Mucosa of stomach (tissue), 1 donor: ENCODE measurements around the gene ZNF446.
"Not testable (repeated sequence)": the region's sequence is repeated elsewhere in the genome, so short reads cannot be mapped to it uniquely, and the experiment has no call there.

Source experiments
- H3K27me3 ChIP-seq: one replicate; pipeline ENCODE4 v1.7.0; 2013; ENCODE audit warnings: mild to moderate bottlenecking, low read length; ENCODE audit not compliant: control insufficient read depth, insufficient read depth
- H3K36me3 ChIP-seq: one replicate; pipeline ENCODE4 v1.7.0; 2013; ENCODE audit warnings: low read length; ENCODE audit not compliant: control insufficient read depth, insufficient read depth
- H3K4me1 ChIP-seq: one replicate; pipeline ENCODE4 v1.7.0; 2013; ENCODE audit warnings: mild to moderate bottlenecking, low read length; ENCODE audit not compliant: control insufficient read depth, insufficient read depth
- H3K4me3 ChIP-seq: one replicate; pipeline ENCODE4 v1.7.0; 2013; ENCODE audit warnings: low read length
- H3K9ac ChIP-seq: one replicate; pipeline ENCODE4 v1.7.0; 2013; ENCODE audit warnings: mild to moderate bottlenecking, low read length, moderate library complexity
- H3K9me3 ChIP-seq: one replicate; pipeline ENCODE4 v1.7.0; 2013; ENCODE audit warnings: mild to moderate bottlenecking, low read length, moderate library complexity; ENCODE audit not compliant: control insufficient read depth
- donor health status: Pancreatic carcinoma.

Gene ZNF446

DNA sequence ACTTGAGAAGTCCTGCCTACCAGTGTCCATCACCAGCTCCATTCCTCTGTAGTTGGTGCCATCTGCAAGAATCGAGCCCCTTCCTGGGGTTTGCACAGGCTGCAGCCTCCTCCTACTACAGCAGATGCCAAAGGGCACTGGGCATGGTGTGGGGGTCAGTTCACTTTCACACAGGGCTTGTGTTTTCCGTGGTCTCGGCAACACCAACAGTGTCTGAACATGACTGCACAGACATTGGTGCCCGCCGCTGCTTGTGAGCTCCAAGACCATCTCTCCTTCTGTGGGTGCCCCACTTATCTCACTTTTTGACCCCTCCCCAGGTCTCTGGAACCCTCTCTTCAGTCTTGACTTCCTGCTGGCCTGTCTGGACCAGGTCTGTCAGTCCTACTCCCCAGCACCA, 15.2 kb downstream of the ZNF446 start:
- no peaks in the 10 kb centered on the region for H3K4me1 ChIP-seq
- no peaks in the 10 kb centered on the region for H3K36me3 ChIP-seq
- no peak overlapping the region for H3K4me3 ChIP-seq
- H3K9ac ChIP-seq = no peak overlapping the region
- H3K27me3 ChIP-seq = no peaks in the 10 kb centered on the region
- H3K9me3 ChIP-seq = no peaks in the 10 kb centered on the region

DNA sequence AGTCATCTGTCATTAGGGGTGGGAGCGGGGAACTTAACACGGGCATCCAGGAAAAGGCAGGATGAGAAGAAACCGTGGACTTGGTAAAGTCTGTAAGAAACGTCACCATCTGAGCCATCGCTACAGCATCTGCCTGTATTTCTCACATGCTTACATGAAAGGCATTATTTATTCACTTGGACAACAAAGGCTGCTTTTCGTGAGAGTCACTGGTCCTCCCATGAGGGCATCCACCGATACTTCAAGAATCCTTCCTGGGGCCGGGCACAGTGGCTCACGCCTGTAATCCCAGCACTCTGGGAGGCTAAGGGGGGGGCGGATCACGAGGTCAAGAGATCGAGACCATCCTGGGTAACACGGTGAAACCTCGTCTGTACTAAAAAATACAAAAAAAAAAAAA, 16.1 kb downstream of the ZNF446 start:
- Histone ChIP-seq H3K4me3 (no peak overlapping the region), H3K9ac (no peak overlapping the region), H3K27me3 (no peaks in the 10 kb centered on the region), H3K4me1 (no peaks in the 10 kb centered on the region), H3K9me3 (no peaks in the 10 kb centered on the region), H3K36me3 (no peaks in the 10 kb centered on the region)

DNA sequence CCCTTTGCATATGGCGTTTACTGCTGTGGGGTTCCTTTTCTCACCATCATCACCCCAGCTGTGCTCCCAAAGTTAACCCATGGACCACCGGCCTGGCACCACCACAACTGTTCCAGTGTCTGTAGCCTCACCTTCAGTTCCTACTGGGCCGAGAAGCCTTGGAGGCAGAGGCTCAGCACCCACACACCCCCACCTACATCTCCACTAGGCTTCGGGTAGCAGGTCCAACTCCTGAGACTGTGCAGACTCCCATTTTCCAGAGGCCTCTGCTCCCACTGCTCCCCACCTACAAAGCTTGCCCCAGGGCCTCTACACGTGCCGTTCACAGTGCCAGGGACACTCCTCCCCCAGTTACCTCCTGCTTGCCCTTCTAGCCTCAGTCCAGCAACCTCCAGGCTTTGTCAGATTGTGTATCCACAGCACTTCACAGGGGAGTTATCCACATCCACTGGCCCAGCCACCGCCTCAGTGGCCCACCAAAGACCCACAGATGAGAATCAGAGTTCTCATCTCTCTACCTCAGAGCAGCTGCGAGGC, 21.6 kb downstream of the ZNF446 start:
- H3K4me3 ChIP-seq = no peak overlapping the region
- H3K9ac ChIP-seq = no peak overlapping the region
- H3K9me3 ChIP-seq = no peaks in the 10 kb centered on the region
- no peaks in the 10 kb centered on the region for H3K36me3 ChIP-seq
- no peaks in the 10 kb centered on the region for H3K27me3 ChIP-seq
- peaks cover 18% of the 10 kb centered on the region for H3K4me1 ChIP-seq

DNA sequence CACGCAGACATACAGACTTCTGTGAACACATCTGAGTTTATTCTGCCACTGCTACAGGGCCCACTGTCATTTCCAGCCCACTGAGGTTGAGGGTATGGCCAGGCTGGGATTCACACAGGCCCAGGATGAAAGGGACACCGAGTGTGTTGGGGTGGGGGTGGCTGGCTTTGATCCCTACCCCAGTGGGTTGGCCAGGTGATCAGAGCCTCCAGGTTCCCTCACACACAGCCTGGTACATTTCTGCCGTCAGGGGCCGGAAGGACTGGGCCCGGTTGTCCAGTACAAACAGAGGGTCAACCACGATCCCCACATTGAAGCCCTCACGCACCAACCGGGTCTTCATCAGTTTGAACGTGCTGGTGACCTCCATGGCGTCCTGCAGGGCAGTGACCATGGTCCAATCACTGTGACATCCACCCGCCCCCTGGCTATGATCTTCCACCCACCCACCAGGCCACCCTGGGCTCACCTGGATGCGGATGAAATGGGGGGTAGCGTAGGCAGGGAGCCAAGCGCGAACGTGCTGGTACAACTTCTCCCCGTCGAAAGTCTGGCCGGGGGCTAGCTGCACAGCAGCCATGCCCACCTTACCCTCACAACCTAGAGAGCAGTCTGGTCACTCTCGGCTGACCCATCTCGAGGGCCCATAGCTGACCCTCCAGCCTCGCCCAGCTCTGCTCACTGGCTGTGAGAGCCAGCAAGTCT, 22.3 kb downstream of the ZNF446 start:
- H3K9me3 ChIP-seq = no peaks in the 10 kb centered on the region
- peaks cover 18% of the 10 kb centered on the region for H3K4me1 ChIP-seq
- H3K4me3 ChIP-seq = no peak overlapping the region
- no peaks in the 10 kb centered on the region for H3K27me3 ChIP-seq
- H3K9ac ChIP-seq = no peak overlapping the region
- H3K36me3 ChIP-seq = no peaks in the 10 kb centered on the region

DNA sequence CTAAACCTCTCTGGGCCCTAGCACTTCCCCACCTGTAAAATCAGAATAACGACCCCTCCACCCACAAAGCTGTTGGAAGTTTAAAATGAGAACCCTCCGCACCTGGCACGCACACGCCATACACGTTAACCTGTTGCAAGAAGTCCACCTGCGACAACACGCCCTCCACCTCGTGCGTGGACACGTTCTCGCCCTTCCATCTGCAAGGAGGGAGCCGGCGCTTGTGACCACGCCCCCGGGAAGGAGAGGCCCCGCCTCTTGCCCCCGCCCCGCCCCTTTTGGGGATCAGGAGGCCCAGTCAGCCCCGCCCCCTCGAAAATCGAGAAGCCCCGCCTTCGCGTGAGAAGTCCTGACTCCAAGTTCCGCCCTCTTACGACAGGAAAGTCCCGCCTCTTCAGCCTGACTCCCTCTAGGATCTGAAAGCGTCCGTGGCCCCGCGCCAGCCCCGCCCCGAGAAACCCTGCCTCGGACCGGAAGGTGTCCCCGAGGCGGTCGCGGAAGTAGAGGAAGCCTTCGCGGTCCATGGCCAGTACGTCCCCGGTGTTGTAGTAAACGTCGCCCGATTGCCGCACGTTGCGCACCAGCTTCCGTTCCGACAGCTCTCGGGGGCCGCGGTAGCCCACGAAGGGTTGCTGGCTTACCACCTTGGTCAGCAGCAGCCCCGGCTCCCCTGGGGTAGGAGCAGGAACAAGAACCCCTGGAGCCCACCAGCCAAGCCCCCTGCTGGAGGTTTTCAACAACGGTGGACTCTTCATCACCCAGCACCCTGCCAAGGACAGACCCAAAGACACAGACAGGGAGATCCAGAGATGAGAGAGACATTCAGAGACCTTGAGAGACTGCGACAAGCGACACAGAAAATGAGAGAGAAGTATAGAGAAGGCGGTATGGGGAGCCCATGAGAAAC, 23.1 kb downstream of the ZNF446 start:
- peak overlapping the region; percentile 65 for H3K4me3 ChIP-seq
- no peaks in the 10 kb centered on the region for H3K9me3 ChIP-seq
- H3K9ac ChIP-seq = peak overlapping the region; percentile 86
- H3K27me3 ChIP-seq = no peaks in the 10 kb centered on the region
- no peaks in the 10 kb centered on the region for H3K36me3 ChIP-seq
- peaks cover 18% of the 10 kb centered on the region for H3K4me1 ChIP-seq

DNA sequence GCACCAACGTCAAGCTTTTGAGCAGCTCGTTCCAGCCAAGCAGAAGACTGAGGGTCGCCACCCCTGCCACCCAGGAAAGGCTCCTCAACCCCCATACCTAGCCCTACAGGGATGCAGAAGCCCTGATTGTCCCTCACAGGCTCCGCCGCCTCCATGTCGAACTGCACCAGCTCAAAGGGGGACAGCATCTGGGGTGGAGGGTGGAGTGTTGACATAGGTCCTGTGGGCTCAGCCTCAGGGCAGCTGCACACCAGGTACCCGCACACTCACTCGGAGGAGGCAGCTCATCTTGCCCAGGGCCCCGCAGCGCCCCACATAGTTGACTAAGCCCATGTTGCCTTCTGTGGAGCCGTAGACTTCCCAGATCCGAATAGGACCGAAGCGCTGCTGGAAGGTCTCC, 24.1 kb downstream of the ZNF446 start:
- Histone ChIP-seq H3K4me1 (peaks cover 18% of the 10 kb centered on the region), H3K36me3 (no peaks in the 10 kb centered on the region), H3K27me3 (no peaks in the 10 kb centered on the region), H3K9ac (no peak overlapping the region), H3K9me3 (no peaks in the 10 kb centered on the region), H3K4me3 (no peak overlapping the region)

DNA sequence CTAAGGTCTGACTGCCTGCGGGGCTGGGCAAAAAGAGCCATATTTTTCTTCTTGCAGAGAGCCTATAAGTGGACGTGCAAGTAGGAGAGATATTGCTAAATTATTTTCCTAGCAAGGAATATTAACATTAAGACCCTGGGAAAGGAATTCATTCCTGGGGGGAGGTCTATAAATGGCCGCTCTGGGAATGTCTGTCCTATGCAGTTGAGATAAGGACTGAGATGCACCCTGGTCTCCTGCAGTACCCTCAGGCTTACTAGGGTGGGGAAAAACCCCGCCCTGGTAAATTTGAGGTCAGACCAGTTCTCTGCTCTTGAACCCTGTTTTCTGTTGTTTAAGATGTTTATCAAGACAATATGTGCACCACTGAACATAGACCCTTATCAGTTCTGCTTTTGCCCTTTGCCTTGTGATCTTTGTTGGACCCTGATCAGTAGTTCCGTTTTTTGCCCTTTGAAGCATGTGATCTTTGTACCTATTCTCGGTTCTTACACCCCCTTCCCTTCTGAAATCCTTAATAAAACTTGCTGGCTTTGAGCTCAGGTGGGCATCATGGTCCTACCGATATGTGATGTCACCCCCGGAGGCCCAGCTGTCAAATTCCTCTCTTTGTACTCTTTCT, 31.6 kb downstream of the ZNF446 start:
- not testable (repeated sequence) for H3K9ac ChIP-seq, H3K9me3 ChIP-seq, H3K36me3 ChIP-seq, H3K4me3 ChIP-seq, H3K27me3 ChIP-seq
- peaks cover 11% of the 10 kb centered on the region for H3K4me1 ChIP-seq

DNA sequence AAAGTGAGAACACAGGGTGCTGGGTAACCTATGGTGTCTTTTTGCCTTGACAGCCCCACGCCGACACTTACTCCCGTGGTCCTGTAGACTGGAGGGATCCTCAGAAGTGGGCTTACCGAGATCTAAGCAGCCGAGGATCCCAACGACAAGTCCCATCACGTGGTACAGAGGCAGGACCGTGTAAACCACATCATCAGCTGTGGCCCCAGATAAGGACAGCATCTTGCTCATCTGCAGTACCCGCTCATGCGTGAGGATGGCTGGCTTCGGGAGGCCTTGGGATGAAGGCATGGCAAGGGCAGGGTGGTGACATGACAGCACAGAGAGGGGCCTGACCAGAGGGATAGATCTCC, 33.6 kb downstream of the ZNF446 start:
- no peak overlapping the region for H3K9ac ChIP-seq
- H3K4me3 ChIP-seq = no peak overlapping the region
- no peaks in the 10 kb centered on the region for H3K27me3 ChIP-seq
- no peaks in the 10 kb centered on the region for H3K36me3 ChIP-seq
- H3K9me3 ChIP-seq = no peaks in the 10 kb centered on the region
- H3K4me1 ChIP-seq = peaks cover 27% of the 10 kb centered on the region

DNA sequence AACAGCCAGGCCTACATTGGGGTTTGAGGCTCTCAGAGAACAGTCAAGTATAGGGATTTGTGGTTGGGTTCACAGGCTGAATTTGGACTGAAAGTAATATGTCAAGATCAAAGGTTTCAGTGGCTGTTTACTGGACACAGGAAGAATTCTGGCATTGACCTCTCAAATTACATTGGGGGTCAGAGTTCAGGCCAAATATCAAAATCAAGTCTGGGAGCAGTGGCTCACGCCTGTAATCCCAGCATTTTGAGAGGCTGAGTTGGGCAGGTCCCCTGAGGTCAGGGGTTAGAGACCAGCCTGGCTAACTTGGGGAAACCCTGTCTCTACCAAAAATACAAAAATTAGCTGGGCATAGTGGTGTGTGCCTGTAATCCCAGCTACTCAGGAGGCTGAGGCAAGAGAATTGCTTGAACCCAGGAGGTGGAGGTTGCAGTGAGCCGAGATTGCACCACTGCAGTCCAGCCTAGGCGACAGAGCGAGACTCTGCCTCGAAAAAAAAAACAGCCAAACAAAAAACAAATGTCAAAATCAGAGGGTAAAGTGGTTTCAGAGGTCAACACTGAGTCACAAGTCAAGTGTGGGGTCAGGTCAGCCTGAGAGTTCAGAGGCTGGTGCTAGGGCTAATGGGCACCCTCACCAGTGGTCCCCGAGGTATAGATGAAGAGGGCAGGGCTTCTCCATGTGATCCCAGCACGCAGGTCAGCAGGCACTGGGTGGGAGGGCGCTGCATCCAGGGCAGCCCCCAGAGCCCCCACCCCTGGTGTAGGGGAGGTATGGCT, 34.1 kb downstream of the ZNF446 start:
- H3K4me1 ChIP-seq = peaks cover 28% of the 10 kb centered on the region
- H3K9me3 ChIP-seq = no peaks in the 10 kb centered on the region
- H3K27me3 ChIP-seq = no peaks in the 10 kb centered on the region
- no peaks in the 10 kb centered on the region for H3K36me3 ChIP-seq
- no peak overlapping the region for H3K9ac ChIP-seq
- no peak overlapping the region for H3K4me3 ChIP-seq

DNA sequence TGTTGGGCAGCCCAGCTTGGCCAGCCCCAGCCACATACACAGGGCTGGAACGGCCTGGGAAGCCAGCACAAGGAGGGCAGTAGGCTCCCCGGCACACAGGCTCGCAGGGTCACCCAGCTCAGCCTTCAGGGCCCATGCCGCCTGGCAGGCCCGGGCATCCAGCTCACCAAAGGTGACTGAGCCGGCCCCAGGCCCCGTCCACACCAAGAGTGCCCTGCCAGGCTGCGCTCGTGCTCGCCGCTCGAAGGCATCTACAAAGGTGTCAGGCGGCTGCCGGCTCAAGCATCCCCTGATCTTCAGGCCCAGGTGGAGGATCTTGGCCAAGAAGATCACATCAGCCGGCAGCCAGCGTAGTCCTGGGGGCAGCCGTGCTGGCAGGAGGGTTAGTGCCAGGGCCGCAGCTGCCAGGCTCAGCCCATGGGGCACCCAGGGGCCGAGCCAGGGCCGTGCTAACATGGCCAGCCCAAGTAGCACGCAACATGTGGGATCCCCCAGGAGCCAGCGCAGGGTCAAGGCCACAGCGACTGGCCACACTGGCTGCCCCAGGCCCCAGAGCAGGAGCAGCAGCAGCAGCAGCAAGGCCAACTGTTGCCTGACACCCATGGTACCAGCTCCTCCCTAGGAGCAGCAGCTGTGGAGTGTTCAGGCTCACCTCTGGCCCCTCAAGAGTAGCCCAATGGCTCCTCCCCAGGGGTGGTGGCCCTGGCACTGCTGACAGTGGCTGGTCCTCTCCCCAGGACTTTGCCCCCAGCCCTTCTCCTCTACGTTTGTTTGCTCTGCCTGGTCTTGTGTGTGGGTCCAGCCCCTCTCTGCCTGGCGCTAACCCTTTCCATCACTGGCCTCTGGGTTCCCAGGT, 35.4 kb downstream of the ZNF446 start, which contains the start of gene SLC27A5:
Gene SLC27A5, minus strand, starts transcription at position 640 of the 856 bp plus-strand sequence. Its CDS starts 37 bp downstream, at position 603.
- Histone ChIP-seq H3K4me1 (peaks cover 28% of the 10 kb centered on the region), H3K9ac (no peak within 1 kb of the TSS)

DNA sequence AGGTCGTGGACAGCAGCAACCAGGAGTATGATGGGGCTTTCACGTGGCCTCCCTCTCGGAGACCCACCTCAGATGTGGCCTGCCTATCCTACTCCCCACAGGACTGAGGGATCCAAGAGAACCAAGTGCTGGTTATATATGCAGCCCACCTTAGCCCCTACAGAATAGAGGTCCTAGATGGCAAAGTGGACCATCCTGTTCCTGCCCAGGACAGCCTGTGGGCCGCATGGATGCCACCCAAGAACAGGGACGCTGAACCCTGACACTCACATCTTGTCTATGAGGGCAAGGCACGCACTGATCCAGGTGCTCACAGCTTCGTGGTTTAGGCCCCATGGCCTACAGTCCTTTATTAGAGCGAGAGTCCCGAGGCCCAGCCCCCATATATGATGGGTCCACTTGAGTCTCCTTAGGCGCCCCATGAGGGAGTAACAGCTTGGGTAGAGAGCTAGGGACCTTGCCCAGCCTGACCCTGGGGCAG, 37.1 kb downstream of the ZNF446 start:
- no peaks in the 10 kb centered on the region for H3K27me3 ChIP-seq
- no peak overlapping the region for H3K4me3 ChIP-seq
- peak overlapping the region; percentile 69 for H3K9ac ChIP-seq
- no peaks in the 10 kb centered on the region for H3K36me3 ChIP-seq
- no peaks in the 10 kb centered on the region for H3K9me3 ChIP-seq
- peaks cover 33% of the 10 kb centered on the region for H3K4me1 ChIP-seq

More for the DNA sequence above, 35.4 kb downstream of the ZNF446 start, which contains the start of gene SLC27A5:
- Histone ChIP-seq H3K4me3 (no peak within 1 kb of the TSS), H3K36me3 (no peaks in the 10 kb centered on the region), H3K27me3 (no peaks in the 10 kb centered on the region), H3K9me3 (no peaks in the 10 kb centered on the region)
